GM21367 (cell line): Measurements from ENCODE around the gene CYREN.
"Not testable (repeated sequence)": the region's sequence is repeated elsewhere in the genome, so short reads cannot be mapped to it uniquely, and the experiment has no call there.

Source experiments
- ATAC-seq: cut with Tn5 transposase; IDR thresholded peaks from one replicate; pipeline ENCODE4 v1.9.1; 2021; ENCODE audit not compliant: unreplicated experiment

CYREN gene

GRCh38 chr7:135179321-135179925, 8.9 kb upstream of the CYREN start:
- ATAC-seq: no peak

DNA sequence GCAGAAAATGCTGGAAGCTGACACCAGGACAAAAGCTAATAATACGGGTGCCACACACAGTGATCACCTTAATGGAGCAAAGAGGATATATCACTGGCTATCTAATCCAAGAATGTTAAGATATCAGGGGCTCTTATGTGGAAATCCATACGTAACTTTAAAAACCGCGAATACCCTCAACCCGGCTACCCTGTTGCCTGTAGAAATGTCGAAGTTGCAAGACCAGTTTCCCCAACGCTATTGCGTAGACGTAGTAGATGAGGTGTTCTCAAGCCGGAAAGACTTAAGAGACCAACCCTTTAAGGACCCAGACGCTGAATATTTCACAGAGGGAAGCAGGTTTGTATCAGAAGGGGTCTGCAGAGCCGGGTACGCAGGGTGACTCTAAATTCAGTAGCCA, 7.9 kb upstream of the CYREN start:
- no peak for ATAC-seq

DNA sequence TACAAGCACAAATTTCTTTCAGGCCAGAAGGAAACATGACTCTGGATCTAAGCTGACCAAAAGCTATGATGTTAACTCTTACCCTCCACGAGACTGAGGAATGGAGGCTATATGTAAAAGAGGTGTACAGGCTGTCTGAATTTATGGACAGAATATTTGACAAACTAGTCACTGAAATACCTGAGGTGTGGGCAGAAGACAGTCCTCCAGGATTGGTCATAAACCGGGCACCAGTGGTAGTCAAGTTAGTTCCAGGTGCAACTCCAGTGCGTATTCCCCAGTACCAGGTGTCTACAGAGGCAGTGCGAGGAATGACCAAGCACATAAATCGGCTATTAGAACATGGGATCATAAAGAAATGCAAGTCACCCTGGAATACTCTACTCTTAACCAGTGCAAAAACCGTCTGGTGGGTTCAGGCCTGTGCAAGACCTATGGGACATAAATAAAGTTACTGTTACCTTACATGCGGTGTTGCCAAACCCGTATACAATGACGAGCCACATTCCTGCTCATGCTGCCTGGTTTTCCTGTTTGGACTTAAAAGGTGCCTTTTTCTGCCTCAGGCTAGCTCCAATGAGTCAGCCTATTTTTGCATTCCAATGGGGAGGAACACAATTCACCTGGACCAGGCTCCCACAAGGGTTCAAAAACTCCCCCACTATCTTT, 6.7 kb upstream of the CYREN start:
- no peak for ATAC-seq

DNA sequence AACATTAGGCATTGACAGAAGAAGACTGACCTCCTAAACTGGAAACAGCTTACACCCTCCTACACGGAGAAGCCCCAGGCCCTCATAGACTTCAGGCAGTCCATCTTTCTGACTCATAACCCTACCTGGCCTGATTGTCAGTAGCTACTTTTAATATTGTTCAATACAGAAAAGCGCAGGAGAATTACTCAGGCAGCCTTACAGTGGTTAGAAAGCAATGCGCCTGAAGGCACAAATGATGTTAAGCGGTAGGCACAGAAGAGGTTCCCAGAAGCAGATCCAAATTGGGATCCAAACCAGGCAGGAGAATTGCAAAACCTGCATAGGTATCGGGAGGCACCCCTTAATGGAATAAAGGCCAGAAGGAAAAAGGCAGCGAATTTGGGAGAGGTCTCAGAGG, 5.4 kb upstream of the CYREN start:
- ATAC-seq: no peak

DNA sequence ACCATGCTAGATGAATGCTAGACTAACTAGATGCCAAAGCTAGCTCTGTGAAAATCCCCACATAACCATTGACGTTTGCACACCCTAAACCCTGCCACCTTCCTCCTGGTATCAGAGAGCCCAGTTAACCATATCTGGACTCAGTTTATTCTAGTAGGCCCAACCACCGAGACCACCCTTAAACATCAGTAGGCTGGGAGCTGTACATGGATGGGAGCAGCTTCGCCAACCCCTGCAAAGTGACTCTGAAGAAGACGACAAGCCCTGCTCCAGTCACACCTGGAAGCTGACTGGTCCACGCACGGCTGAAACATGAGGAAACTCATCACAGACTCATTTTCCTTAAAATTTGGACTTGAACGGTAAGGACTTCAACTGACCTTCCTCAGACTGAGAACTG, 4.4 kb upstream of the CYREN start:
- ATAC-seq: no peak

- not testable (repeated sequence) for ATAC-seq
These were observed 3.4 kb upstream of the CYREN start for GRCh38 chr7:135173916-135174315.

DNA sequence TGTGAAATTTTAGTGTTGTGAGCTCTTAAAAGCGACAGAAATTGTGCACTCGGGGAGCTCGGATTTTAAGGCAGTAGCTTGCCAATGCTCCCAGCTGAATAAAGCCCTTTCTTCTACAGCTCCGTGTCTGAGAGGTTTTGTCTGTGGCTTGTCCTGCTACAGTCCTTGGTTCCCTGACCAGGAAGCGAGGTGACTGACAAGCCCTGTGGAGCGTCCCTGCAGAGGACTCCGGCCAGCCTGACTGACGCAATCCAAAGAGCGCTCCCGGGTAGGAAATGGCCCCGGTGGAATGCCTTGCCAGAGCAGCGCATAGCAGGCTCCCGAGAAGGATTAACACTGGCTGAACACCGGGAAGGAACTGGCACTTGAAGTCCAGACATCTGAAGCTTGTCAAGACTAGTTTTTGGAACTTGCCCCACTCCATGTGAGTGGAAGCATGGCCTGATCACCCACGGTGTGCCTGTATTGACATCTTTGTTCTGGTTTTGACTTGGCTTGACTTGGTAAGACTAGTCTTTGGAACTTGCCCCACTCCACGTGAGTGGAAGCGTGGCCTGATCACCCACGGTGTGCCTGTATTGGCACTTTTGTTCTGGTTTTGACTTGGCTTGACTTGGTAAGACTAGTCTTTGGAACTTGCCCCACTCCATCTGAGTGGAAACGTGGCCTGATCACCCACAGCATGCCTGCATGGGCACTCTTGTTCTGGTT, 1.2 kb upstream of the CYREN start:
- ATAC-seq: not testable (repeated sequence)

DNA sequence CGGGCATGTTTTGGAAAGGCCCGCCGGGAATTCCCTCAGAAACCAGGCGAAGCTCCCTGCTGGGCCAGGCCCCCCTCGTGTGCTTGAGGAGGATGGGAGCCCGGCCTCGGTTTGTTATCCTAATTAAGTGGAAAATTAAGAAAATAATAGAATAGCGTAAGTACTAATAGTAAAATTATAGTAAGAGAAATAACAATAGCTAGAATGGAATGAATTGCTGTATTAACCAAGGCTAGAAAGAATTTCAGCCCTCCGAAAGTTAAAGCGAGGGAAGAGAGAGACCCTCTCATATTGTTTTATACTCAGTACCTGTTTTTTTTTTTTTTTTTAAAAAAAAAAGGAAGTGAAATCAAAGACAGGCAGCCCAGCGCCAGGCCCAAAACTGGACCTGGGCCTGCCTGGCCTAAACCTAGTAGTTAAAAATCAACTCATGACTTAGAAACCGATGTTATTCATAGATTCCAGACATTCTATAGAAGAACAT, 533 bp upstream of the CYREN start:
- peak; percentile 13 for ATAC-seq

DNA sequence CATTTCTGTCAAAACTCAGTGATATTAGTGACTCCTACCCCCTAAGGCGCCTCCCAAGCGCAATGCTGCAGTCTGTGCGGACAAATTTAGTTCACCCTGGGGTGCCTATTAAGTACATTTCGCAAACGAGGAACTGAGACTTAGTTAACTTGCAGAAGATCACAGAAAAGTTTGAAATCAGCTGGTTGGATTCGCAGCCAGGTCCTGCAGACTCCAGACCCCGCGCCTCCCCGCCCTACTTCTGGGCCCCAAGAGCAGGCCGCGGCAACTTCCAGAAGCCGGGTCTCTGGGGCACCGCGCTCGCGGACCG, 588 bp downstream of the CYREN start:
- peak; percentile 3 for ATAC-seq

DNA sequence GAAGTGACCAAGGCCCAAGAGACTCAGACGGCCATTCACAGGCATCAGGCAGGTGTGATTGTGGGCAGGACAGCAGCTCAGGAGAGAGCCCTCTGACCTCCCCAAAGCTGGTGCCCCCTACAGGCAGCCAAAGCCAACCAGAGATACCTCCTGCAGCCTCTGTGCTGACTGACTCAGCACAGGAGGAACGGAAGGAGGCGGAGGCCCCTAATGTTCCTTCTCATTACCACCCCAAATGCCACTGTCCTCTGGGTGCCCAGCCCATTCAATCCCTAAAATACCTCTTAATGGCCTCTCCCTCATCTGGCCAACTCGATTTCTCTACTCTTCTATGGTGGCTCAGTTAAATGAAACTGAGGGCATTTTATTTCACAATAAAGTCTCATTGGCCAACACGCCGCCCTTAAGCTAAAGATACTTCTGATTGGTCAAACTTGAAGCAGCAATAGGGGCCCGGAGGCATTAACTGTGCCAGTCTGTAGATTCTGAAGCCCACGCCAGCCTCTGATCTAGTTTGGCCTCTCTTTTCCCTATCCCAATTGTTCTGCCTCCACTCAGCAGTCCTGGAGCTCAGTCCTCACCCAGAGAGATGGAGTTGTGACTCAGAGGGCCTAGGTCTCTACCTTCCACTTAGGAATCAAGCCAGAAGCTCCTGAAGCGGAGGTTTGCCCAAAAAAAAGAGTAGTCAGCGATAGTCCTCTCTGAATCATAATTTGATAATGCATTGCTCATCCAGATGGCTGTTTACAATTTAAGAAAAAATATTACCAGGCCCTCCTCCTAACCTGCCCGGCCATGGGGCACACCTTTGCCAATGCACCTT, 1.2 kb downstream of the CYREN start:
- peak; percentile 37 for ATAC-seq

- ATAC-seq: no peak
These were observed 1.9 kb downstream of the CYREN start for GRCh38 chr7:135168489-135169140.

GRCh38 chr7:135168001-135168400, 2.5 kb downstream of the CYREN start:
- ATAC-seq: no peak

- no peak for ATAC-seq
These were observed 3.1 kb downstream of the CYREN start for GRCh38 chr7:135167365-135167917.

DNA sequence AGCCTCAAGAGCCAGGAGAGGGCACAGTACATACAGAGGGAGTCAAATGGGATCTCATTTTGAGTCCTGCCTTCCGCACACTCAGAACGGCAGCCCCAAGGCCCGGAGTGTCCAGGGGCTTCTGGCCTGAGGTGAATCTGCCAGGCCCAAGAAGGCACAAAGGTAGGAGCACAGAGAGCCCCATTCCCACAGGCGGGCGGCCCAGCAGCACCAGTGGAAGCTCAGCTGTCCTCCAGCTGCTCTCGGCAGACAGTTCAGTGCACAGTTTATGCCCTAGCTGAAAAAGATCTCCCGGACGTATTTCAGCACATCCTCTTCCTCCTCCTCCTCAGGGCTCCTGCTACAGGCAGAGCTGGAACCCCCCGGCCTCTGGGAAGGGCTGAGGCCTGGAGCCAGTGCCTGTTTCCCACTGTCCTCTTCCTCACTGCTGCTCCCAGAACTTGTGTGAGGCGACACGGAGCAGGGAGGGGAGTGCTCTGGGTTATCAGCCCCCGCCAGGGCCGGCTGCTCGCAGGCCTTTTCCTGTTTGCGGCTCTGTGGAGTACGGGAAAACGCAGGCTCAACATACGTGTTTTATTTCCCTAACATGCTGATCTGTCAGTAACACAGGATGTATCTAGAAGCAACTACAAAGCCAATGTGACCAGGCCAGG, 4.0 kb downstream of the CYREN start:
- ATAC-seq: no peak

DNA sequence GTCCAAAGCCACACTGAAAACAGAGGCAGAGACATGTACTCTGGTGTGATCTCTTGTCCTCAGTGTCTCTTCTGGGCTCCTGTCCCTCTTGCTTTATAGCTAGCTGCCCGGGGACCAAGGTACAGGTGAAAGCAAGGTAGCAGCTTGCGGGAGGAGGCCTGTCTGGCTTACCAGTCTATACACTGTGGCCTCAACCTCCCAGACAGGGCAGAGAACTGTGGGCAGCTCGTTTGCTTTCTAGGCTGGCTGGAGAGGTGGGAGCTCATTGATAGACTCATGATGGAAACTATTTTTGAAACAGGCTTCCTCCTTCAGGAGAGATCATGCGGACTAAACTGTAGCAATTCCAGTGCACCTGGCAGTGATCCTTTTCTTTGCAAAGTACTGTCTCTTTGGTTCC, 4.6 kb downstream of the CYREN start:
- ATAC-seq: no peak

DNA sequence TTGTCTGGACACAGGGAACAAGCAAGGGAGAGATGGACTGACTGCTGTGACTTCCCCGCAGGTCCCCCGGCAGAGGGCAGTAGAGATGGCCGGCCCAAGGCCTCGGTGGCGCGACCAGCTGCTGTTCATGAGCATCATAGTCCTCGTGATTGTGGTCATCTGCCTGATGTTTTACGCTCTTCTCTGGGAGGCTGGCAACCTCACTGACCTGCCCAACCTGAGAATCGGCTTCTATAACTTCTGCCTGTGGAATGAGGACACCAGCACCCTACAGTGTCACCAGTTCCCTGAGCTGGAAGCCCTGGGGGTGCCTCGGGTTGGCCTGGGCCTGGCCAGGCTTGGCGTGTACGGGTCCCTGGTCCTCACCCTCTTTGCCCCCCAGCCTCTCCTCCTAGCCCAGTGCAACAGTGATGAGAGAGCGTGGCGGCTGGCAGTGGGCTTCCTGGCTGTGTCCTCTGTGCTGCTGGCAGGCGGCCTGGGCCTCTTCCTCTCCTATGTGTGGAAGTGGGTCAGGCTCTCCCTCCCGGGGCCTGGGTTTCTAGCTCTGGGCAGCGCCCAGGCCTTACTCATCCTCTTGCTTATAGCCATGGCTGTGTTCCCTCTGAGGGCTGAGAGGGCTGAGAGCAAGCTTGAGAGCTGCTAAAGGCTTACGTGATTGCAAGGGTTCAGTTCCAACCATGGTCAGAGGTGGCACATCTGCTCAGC, 6.0 kb downstream of the CYREN start:
- no peak for ATAC-seq

DNA sequence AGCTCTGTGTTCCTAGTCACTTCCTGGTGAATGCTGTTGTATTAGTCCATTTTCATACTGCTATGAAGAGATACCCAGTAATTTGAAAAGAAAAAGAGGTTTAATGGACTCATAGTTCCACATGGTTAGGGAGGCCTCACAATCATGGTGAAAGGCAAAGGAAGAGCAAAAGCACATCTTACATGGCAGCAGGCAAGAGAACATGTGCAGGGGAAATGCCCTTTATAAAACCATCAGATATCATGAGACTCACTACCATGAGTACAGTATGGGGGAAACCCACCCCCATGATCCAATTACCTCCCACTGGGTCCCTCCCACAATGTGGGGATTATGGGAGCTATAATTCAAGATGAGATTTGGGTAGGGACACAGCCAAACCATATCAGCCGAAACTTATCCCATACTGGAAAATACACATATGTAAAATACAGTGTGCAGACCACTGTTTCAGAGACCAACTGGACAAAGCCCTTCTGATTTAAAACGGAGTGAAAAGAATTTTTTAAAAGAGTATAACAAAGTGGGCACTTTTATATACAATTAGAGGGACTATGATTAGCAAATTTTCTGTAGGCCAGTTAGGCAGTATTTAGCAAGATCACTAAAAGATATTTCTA, 8.0 kb downstream of the CYREN start:
- ATAC-seq: no peak

DNA sequence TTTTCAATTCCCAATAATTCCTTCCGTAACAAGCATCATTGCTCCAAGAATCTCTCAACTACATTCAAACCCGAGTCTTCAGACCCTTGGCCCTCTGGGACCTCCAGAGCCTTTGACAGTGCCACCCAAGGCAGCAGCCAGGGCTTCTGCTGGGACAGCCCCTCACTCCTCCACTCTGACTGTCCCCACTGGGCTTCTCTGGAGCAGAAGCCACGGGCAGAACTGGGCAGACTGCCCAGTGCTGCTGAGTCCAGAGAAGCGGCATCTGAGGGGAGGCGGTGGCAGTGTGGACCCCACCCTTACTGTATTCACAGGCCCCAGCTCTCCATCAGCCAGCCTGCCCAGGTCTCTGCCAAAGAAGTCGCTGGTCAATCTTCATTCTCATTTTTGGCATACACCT, 8.8 kb downstream of the CYREN start:
- ATAC-seq: no peak
